ENCODE results near the gene MYH7. TPM values are rescaled to one million over a fixed set of nuclear protein-coding genes. Genes with fewer than 3 reads are reported as not detected.

The MYH7 gene
- total and polyA plus RNA-seq, 4 donors: 0.02 to 0.42 (median 0.04) TPM

DNA sequence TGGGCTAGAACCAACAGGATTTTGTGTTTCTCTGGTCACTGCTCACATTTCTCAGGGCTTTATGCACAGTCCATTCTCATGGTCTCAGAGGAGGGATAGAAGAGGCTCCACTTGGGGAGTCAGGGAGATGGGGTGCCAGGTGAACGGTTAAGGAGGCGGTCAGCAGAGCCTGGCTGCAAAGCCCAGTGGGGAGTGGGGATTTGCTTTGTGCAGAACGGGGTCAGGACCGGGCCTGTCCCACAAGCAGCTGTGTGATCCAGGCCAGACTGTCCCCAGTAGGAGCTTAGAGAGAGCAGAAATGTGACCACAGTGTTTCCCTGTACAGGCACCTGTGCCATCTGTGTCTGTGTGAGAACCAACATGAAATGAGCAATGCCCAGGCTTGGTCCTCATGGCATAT lies 54.5 kb downstream of the MYH7 start:
- DNase-seq (ENCODE audit: low spot score): no peak
- 72% methylated on average over 4 of the region's 4 CpGs for WGBS

More for the DNA sequence above, 54.5 kb downstream of the MYH7 start:
- Histone ChIP-seq H3K27ac (ENCODE audit: low read depth in 1 of 2, low read length in 2 of 2) (no peak overlapping the region), H3K4me3 (ENCODE audit: low read depth in 1 of 3, low read length in 3 of 3) (no peak overlapping the region), H3K27me3 (ENCODE audit: control insufficient read depth in 4 of 4, insufficient read depth in 4 of 4, low read length in 3 of 4) (no peaks in the 10 kb centered on the region), H3K4me1 (ENCODE audit: control insufficient read depth in 4 of 4, insufficient read depth in 4 of 4, low read length in 3 of 4) (no peaks in the 10 kb centered on the region), H3K9me3 (ENCODE audit: control insufficient read depth in 4 of 4, low read length in 3 of 4) (no peaks in the 10 kb centered on the region), H3K36me3 (ENCODE audit: control insufficient read depth in 4 of 4, insufficient read depth in 3 of 4, low read depth in 1 of 4, low read length in 3 of 4) (no peaks in the 10 kb centered on the region), H3K9ac (ENCODE audit: low read depth in 1 of 2, low read length in 2 of 2) (no peak overlapping the region)
- TF ChIP-seq RXRA (IDR thresholded peaks at IDR 0.05): no peak
- TF ChIP-seq, protein P1, sequence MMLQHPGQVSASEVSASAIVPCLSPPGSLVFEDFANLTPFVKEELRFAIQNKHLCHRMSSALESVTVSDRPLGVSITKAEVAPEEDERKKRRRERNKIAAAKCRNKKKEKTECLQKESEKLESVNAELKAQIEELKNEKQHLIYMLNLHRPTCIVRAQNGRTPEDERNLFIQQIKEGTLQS (IDR thresholded peaks at IDR 0.05): no peak
- TF ChIP-seq RAD21 (IDR thresholded peaks at IDR 0.05): no peak
- no peak for TF ChIP-seq SP1 (IDR thresholded peaks at IDR 0.05)
- TF ChIP-seq EGR1 (IDR thresholded peaks at IDR 0.05; ENCODE audit: low read depth in 2 of 2): no peak
- TF ChIP-seq HNF4G (IDR thresholded peaks at IDR 0.05): no peak
- no peak for TF ChIP-seq FOXA1 (IDR thresholded peaks at IDR 0.05)
- TF ChIP-seq, protein P2, sequence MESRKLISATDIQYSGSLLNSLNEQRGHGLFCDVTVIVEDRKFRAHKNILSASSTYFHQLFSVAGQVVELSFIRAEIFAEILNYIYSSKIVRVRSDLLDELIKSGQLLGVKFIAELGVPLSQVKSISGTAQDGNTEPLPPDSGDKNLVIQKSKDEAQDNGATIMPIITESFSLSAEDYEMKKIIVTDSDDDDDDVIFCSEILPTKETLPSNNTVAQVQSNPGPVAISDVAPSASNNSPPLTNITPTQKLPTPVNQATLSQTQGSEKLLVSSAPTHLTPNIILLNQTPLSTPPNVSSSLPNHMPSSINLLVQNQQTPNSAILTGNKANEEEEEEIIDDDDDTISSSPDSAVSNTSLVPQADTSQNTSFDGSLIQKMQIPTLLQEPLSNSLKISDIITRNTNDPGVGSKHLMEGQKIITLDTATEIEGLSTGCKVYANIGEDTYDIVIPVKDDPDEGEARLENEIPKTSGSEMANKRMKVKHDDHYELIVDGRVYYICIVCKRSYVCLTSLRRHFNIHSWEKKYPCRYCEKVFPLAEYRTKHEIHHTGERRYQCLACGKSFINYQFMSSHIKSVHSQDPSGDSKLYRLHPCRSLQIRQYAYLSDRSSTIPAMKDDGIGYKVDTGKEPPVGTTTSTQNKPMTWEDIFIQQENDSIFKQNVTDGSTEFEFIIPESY (IDR thresholded peaks at IDR 0.05): no peak
- no peak for TF ChIP-seq YY1 (IDR thresholded peaks at IDR 0.05)
- TF ChIP-seq FOXA2 (IDR thresholded peaks at IDR 0.05): no peak
- no peak for TF ChIP-seq HNF4A (conservative IDR thresholded peaks at IDR 0.05)
- no peak for TF ChIP-seq GABPA (IDR thresholded peaks at IDR 0.05 in 1 of 2, conservative IDR thresholded peaks at IDR 0.05 in 1 of 2)
- no peak for TF ChIP-seq TAF1 (conservative IDR thresholded peaks at IDR 0.05)
- no peak for TF ChIP-seq NR2F2 (IDR thresholded peaks at IDR 0.05)
- TF ChIP-seq, protein P3, sequence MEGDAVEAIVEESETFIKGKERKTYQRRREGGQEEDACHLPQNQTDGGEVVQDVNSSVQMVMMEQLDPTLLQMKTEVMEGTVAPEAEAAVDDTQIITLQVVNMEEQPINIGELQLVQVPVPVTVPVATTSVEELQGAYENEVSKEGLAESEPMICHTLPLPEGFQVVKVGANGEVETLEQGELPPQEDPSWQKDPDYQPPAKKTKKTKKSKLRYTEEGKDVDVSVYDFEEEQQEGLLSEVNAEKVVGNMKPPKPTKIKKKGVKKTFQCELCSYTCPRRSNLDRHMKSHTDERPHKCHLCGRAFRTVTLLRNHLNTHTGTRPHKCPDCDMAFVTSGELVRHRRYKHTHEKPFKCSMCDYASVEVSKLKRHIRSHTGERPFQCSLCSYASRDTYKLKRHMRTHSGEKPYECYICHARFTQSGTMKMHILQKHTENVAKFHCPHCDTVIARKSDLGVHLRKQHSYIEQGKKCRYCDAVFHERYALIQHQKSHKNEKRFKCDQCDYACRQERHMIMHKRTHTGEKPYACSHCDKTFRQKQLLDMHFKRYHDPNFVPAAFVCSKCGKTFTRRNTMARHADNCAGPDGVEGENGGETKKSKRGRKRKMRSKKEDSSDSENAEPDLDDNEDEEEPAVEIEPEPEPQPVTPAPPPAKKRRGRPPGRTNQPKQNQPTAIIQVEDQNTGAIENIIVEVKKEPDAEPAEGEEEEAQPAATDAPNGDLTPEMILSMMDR (IDR thresholded peaks at IDR 0.05; ENCODE audit: low read depth, low read length, missing input control): no peak
- TF ChIP-seq JUND (IDR thresholded peaks at IDR 0.05): no peak
- TF ChIP-seq, protein P4, sequence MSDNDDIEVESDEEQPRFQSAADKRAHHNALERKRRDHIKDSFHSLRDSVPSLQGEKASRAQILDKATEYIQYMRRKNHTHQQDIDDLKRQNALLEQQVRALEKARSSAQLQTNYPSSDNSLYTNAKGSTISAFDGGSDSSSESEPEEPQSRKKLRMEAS (IDR thresholded peaks at IDR 0.05): no peak
- TF ChIP-seq, protein P5, sequence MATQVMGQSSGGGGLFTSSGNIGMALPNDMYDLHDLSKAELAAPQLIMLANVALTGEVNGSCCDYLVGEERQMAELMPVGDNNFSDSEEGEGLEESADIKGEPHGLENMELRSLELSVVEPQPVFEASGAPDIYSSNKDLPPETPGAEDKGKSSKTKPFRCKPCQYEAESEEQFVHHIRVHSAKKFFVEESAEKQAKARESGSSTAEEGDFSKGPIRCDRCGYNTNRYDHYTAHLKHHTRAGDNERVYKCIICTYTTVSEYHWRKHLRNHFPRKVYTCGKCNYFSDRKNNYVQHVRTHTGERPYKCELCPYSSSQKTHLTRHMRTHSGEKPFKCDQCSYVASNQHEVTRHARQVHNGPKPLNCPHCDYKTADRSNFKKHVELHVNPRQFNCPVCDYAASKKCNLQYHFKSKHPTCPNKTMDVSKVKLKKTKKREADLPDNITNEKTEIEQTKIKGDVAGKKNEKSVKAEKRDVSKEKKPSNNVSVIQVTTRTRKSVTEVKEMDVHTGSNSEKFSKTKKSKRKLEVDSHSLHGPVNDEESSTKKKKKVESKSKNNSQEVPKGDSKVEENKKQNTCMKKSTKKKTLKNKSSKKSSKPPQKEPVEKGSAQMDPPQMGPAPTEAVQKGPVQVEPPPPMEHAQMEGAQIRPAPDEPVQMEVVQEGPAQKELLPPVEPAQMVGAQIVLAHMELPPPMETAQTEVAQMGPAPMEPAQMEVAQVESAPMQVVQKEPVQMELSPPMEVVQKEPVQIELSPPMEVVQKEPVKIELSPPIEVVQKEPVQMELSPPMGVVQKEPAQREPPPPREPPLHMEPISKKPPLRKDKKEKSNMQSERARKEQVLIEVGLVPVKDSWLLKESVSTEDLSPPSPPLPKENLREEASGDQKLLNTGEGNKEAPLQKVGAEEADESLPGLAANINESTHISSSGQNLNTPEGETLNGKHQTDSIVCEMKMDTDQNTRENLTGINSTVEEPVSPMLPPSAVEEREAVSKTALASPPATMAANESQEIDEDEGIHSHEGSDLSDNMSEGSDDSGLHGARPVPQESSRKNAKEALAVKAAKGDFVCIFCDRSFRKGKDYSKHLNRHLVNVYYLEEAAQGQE (IDR thresholded peaks at IDR 0.05): no peak
